Activated T-cell treated with anti-CD3 and anti-CD28 coated beads, Interleukin-2, amount 50 U/mL, for 24 hours (primary cell): ENCODE results near the gene CIB1.

ENCODE experiments used
- DNase-seq: peaks from one replicate; pipeline ENCODE4 v3.0.0-alpha.2; 2020
- H3K27ac Mint-ChIP-seq: 2 replicates; pipeline ENCODE4 v1.8.0; 2020; ENCODE audit warnings: mild to moderate bottlenecking, mixed read lengths
- H3K27me3 Mint-ChIP-seq: 2 replicates; pipeline ENCODE4 v1.8.0; 2020; ENCODE audit warnings: mixed read lengths
- H3K36me3 Mint-ChIP-seq: 2 replicates; pipeline ENCODE4 v1.8.0; 2020; ENCODE audit warnings: low read depth, mixed read lengths
- H3K4me1 Mint-ChIP-seq: 2 replicates; pipeline ENCODE4 v1.8.0; 2020; ENCODE audit warnings: low read depth, mixed read lengths
- H3K4me3 Mint-ChIP-seq: 2 replicates; pipeline ENCODE4 v1.8.0; 2020; ENCODE audit warnings: mild to moderate bottlenecking, moderate library complexity, mixed read lengths
- H3K9me3 Mint-ChIP-seq: 2 replicates; pipeline ENCODE4 v1.8.0; 2020; ENCODE audit warnings: mixed read lengths

CIB1 gene

GRCh38 chr15:90184786-90185704, 48.7 kb downstream of the CIB1 start:
- Mint-ChIP-seq H3K27ac (peak overlapping the region; percentile 82), H3K4me1 (peaks cover 13% of the 10 kb centered on the region)

GRCh38 chr15:90184119-90184785, 49.5 kb downstream of the CIB1 start:
- Mint-ChIP-seq H3K27me3 (no peaks in the 10 kb centered on the region), H3K4me1 (peaks cover 13% of the 10 kb centered on the region), H3K36me3 (no peaks in the 10 kb centered on the region), H3K9me3 (no peaks in the 10 kb centered on the region), H3K27ac (peak overlapping the region; percentile 82), H3K4me3 (peak overlapping the region; percentile 78)
- peak; percentile 49 for DNase-seq

More at GRCh38 chr15:90184786-90185704, 48.7 kb downstream of the CIB1 start:
- Mint-ChIP-seq H3K9me3 (no peaks in the 10 kb centered on the region), H3K4me3 (peak overlapping the region; percentile 78), H3K27me3 (no peaks in the 10 kb centered on the region), H3K36me3 (no peaks in the 10 kb centered on the region)
- DNase-seq, result peak; percentile 67

GRCh38 chr15:90181776-90182175, 52.0 kb downstream of the CIB1 start:
- Mint-ChIP-seq H3K4me1 (peaks cover 16% of the 10 kb centered on the region), H3K27ac (no peak overlapping the region)

More at GRCh38 chr15:90181776-90182175, 52.0 kb downstream of the CIB1 start:
- no peaks in the 10 kb centered on the region for H3K9me3 Mint-ChIP-seq
- no peak for DNase-seq
- no peak overlapping the region for H3K4me3 Mint-ChIP-seq
- no peaks in the 10 kb centered on the region for H3K36me3 Mint-ChIP-seq
- no peaks in the 10 kb centered on the region for H3K27me3 Mint-ChIP-seq
